PC-3 (cell line): ENCODE results near the gene RHOJ.

ENCODE experiments used
- CTCF ChIP-seq: fragments of 300-600 bp; sonication (generic); conservative IDR thresholded peaks from 2 replicates; pipeline ENCODE4 v1.5.1; 2017; ENCODE audit warnings: antibody characterized with exemption, low read depth, mild to moderate bottlenecking, low read length
- EZH2 ChIP-seq: fragments of 300-600 bp; sonication (generic); IDR thresholded peaks from one replicate; pipeline ENCODE4 v1.6.1; 2017; ENCODE audit warnings: antibody characterized with exemption, mild to moderate bottlenecking, low read length; ENCODE audit not compliant: unreplicated experiment

- no peak for TF ChIP-seq CTCF
- TF ChIP-seq EZH2 = no peak
These were observed 68.9 kb downstream of the RHOJ start for GRCh38 chr14:63273129-63273528.
